Endodermal cell (in vitro differentiated cells): Measurements from ENCODE around the gene IL21R. TPM values are rescaled to one million over a fixed set of nuclear protein-coding genes. Genes with fewer than 3 reads are reported as not detected.

Source experiments
- DNase-seq: peaks from one replicate; pipeline ENCODE4 v3.0.0-alpha.2; 2017
- H3K27ac ChIP-seq: 2 replicates; pipeline ENCODE4 v1.5.1; 2013; ENCODE audit warnings: mild to moderate bottlenecking, low read depth, low read length, moderate library complexity
- H3K27me3 ChIP-seq: 2 replicates; pipeline ENCODE4 v1.6.1; 2013; ENCODE audit warnings: mild to moderate bottlenecking, low read length, moderate library complexity; ENCODE audit not compliant: insufficient read depth, control insufficient read depth, poor library complexity, severe bottlenecking
- H3K36me3 ChIP-seq: 2 replicates; pipeline ENCODE4 v1.7.0; 2013; ENCODE audit warnings: mild to moderate bottlenecking, low read length, moderate library complexity; ENCODE audit not compliant: control insufficient read depth, insufficient read depth
- H3K4me1 ChIP-seq: one replicate; pipeline ENCODE4 v1.7.0; 2013; ENCODE audit warnings: low read length; ENCODE audit not compliant: control insufficient read depth, insufficient read depth
- H3K4me3 ChIP-seq: 2 replicates; pipeline ENCODE4 v1.5.1; 2013; ENCODE audit warnings: mild to moderate bottlenecking, low read length, moderate library complexity
- H3K9ac ChIP-seq: 2 replicates; pipeline ENCODE4 v1.6.1; 2013; ENCODE audit warnings: mild to moderate bottlenecking, low read length, moderate library complexity; ENCODE audit not compliant: poor library complexity, severe bottlenecking; ENCODE audit errors: extremely low read depth
- H3K9me3 ChIP-seq: 2 replicates; pipeline ENCODE4 v1.6.1; 2013; ENCODE audit warnings: mild to moderate bottlenecking, low read length, moderate library complexity; ENCODE audit not compliant: control insufficient read depth
- H3K27ac Mint-ChIP-seq: 2 replicates; pipeline ENCODE4 v1.8.0; 2020; ENCODE audit warnings: mixed read lengths
- H3K27me3 Mint-ChIP-seq: 2 replicates; pipeline ENCODE4 v1.8.0; 2021; ENCODE audit warnings: mild to moderate bottlenecking, mixed read lengths; ENCODE audit not compliant: insufficient read depth
- H3K36me3 Mint-ChIP-seq: 2 replicates; pipeline ENCODE4 v1.8.0; 2020; ENCODE audit warnings: low read depth, mixed read lengths
- H3K4me1 Mint-ChIP-seq: 2 replicates; pipeline ENCODE4 v1.8.0; 2020; ENCODE audit warnings: mixed read lengths
- H3K4me3 Mint-ChIP-seq: 2 replicates; pipeline ENCODE4 v1.8.0; 2020; ENCODE audit warnings: mild to moderate bottlenecking, moderate library complexity, mixed read lengths
- H3K9me3 Mint-ChIP-seq: 2 replicates; pipeline ENCODE4 v1.8.0; 2020; ENCODE audit warnings: mild to moderate bottlenecking, mixed read lengths
- CTCF ChIP-seq: fragments of 200-600 bp; sonication (generic); conservative IDR thresholded peaks from 2 replicates; pipeline ENCODE4 v1.5.0; 2021; ENCODE audit warnings: antibody characterized with exemption, mild to moderate bottlenecking
- WGBS, 2 experiments: methylation state at CpG; one replicate each; pipeline versions ENCODE4 v1.1.5 to v1.1.7; 2013; ENCODE audit warnings: missing lambda C conversion rate in 2 of 2, mixed read lengths in 1 of 2; ENCODE audit not compliant: insufficient coverage in 1 of 2, insufficient read length in 1 of 2; 5-methylcytosine and 5-hydroxymethylcytosine counted together
- total RNA-seq, 2 donors: library from RNA; stranded (reverse); fragmentation: NEBNext Ultra II Directional in 1 of 2; extraction: Animal tissue kit (Norgen Biotek cat#: 25700) in 1 of 2; gene quantifications; 2 replicates in 1 of 2; 3 replicates in 1 of 2; pipeline ENCODE4 v1.2.1, GENCODE V29; 2021

The IL21R gene
- total RNA-seq, 2 donors from 2014 or later: 0.18 TPM; not detected in 1

GRCh38 chr16:27492588-27492979, 90.6 kb downstream of the IL21R start:
- peaks cover 99% of the 10 kb centered on the region for H3K36me3 ChIP-seq
- H3K4me3 ChIP-seq: no peak overlapping the region
- H3K4me1 ChIP-seq: peaks cover 3% of the 10 kb centered on the region
- 89 to 96% methylated on average over 2 to 9 of the region's 11 CpGs for WGBS, 2 experiments
- Mint-ChIP-seq H3K27ac (peak overlapping the region; percentile 86), H3K36me3 (peaks cover 81% of the 10 kb centered on the region), H3K4me3 (no peak overlapping the region), H3K4me1 (peaks cover 4% of the 10 kb centered on the region), H3K27me3 (no peaks in the 10 kb centered on the region), H3K9me3 (no peaks in the 10 kb centered on the region)
- H3K9ac ChIP-seq: no peak overlapping the region
- peak; percentile 82 for DNase-seq
- peak; percentile 50 for TF ChIP-seq CTCF
- no peak overlapping the region for H3K27ac ChIP-seq
- H3K27me3 ChIP-seq: no peaks in the 10 kb centered on the region
- H3K9me3 ChIP-seq: no peaks in the 10 kb centered on the region

GRCh38 chr16:27495191-27495590, 93.2 kb downstream of the IL21R start:
- 96% methylated on average over 12 to 13 of the region's 13 CpGs for whole genome bisulfite sequencing, 2 experiments
- no peak overlapping the region for H3K4me3 ChIP-seq
- no peak for TF ChIP-seq CTCF
- no peaks in the 10 kb centered on the region for H3K27me3 Mint-ChIP-seq
- DNase-seq: no peak
- peaks cover 4% of the 10 kb centered on the region for H3K4me1 Mint-ChIP-seq
- no peaks in the 10 kb centered on the region for H3K9me3 ChIP-seq
- peaks cover 3% of the 10 kb centered on the region for H3K4me1 ChIP-seq
- peaks cover 98% of the 10 kb centered on the region for H3K36me3 ChIP-seq
- peaks cover 83% of the 10 kb centered on the region for H3K36me3 Mint-ChIP-seq
- no peaks in the 10 kb centered on the region for H3K9me3 Mint-ChIP-seq
- H3K27ac Mint-ChIP-seq: no peak overlapping the region
- no peak overlapping the region for H3K27ac ChIP-seq
- no peak overlapping the region for H3K9ac ChIP-seq
- no peak overlapping the region for H3K4me3 Mint-ChIP-seq
- no peaks in the 10 kb centered on the region for H3K27me3 ChIP-seq

GRCh38 chr16:27498031-27498825, 96.3 kb downstream of the IL21R start:
- peaks cover 98% of the 10 kb centered on the region for H3K36me3 ChIP-seq
- H3K27ac ChIP-seq: no peak overlapping the region
- H3K27me3 ChIP-seq: no peaks in the 10 kb centered on the region
- TF ChIP-seq CTCF: no peak
- H3K9me3 ChIP-seq: no peaks in the 10 kb centered on the region
- no peaks in the 10 kb centered on the region for H3K9me3 Mint-ChIP-seq
- no peak overlapping the region for H3K4me3 ChIP-seq
- no peaks in the 10 kb centered on the region for H3K27me3 Mint-ChIP-seq
- WGBS, 2 experiments: 94 to 96% methylated on average over 7 to 9 of the region's 9 CpGs
- H3K27ac Mint-ChIP-seq: peak overlapping the region; percentile 71
- H3K4me3 Mint-ChIP-seq: no peak overlapping the region
- no peak overlapping the region for H3K9ac ChIP-seq
- peaks cover 92% of the 10 kb centered on the region for H3K36me3 Mint-ChIP-seq
- no peaks in the 10 kb centered on the region for H3K4me1 ChIP-seq
- no peaks in the 10 kb centered on the region for H3K4me1 Mint-ChIP-seq
- no peak for DNase-seq
